Cerebellar nuclear complex (tissue), 1 donor: ENCODE measurements around the gene XXYLT1.

Experiments
- DNase-seq, 2 experiments: peaks; one replicate each; lab custom pipeline; 2025; lab: John Stamatoyannopoulos, UW

The XXYLT1 gene

DNA sequence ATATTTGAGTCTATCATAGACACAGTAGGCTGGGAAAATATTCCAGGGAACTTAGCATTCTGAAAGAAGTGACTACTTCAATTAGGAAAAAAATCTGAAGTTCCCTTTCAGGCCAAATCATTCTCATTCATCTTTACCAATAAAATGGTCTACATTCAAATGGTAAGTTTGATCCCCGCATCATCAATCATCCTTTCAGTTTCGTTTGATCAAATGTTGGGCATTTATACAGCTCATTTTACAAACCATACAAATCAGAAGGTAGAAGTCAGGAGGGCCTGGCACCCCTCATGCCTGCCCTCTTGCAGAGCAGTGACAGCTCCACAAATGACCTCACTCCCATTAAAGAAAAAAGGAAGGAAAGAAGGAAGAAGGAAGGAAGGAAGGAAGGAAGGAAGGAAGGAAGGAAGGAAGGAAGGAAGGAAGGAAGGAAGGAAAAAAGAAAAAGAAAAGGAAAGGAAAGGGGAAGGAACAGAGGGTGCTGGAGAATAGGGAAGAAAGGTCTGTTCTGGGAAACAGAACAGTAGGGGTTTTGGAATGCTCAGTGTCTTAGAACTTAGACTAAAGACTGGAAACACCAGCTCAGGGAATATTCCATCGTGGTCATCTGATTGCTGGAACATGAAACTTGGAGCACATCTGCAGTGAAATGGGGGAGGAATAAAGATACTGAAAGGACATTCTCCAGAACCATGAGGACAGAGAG, 86.1 kb downstream of the XXYLT1 start:
- no peak for DNase-seq

GRCh38 chr3:195183071-195183776, 87.7 kb downstream of the XXYLT1 start:
- DNase-seq: no peak

DNA sequence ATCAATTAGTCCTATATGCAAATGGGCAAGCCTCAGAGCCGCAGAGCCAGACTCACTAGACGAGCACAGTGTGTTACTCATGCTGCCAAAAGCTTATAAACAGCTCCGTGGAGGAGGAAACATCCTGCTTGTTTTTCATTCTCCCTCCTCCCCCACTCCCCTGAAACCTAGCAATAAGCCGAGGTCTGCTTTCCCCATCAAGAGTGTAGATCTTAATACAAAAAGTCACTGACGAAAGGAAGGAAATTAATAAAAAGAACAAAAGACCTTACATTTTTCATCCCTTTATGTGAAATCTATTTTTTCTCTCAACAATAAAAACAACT, 88.5 kb downstream of the XXYLT1 start:
- DNase-seq: no peak

DNA sequence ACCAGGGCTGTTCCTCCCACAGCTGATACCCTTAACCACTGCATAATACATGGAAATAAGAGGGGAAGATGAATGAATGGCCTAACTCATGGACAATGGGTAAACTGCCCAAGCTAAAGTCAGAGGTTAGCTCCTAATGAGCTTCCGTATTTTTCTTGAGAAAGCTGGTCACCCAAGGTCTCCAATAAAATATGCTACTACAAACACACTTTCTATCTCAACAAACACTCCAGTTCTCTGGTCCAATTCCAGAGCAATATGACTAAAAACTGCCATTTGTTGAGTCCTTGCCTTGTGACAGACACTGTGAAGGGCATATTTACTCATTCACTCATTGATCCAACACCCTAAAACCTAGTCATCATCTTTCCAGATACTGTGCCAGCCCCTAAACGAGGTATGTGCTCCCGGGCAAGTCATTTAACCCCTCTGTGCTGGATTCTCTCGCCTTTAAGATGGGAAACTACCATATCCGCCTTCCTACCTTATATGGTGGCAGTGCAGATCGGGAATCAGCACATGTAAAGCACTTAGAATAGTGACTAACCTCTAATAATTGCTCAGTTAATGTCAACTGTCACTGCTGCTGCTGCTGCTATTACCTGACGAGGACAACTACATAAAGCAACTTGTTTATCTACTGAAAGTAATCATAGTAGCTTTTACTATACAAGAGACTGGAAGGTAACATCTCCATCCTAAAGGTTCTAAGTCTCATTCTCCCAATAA, 89.1 kb downstream of the XXYLT1 start:
- no peak for DNase-seq

- no peak for DNase-seq
These were observed 89.9 kb downstream of the XXYLT1 start for GRCh38 chr3:195181113-195181498.

DNA sequence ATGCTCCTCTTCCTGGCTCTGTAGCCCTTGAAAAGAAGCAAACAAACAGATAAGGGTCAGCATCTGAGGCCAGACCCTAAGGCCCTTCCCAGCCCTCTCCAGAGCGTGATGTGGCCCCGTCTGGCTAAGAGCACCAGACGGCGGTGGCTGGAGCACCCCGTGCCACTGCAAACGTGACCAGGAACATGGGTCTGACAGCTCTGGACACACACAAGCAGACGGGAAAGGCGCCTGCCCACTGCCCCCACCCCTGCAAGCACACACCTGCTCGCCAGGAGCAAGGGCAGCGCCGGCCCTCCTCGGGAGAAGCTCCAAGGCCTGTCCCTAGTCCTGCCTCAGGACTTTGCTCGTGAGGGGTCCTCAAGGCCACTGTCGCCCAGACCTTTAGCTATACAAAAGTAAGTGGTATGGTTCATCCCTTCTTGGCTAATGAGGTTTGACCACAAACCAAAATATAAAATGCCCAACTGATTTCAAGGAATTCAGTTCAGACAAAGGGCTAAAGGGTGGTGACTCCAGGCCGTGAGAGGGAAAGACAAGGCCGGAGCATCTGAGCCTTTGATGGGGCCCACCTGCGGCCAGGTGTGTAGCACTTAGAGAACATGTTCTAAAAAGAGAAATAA, 90.4 kb downstream of the XXYLT1 start:
- DNase-seq: no peak

DNA sequence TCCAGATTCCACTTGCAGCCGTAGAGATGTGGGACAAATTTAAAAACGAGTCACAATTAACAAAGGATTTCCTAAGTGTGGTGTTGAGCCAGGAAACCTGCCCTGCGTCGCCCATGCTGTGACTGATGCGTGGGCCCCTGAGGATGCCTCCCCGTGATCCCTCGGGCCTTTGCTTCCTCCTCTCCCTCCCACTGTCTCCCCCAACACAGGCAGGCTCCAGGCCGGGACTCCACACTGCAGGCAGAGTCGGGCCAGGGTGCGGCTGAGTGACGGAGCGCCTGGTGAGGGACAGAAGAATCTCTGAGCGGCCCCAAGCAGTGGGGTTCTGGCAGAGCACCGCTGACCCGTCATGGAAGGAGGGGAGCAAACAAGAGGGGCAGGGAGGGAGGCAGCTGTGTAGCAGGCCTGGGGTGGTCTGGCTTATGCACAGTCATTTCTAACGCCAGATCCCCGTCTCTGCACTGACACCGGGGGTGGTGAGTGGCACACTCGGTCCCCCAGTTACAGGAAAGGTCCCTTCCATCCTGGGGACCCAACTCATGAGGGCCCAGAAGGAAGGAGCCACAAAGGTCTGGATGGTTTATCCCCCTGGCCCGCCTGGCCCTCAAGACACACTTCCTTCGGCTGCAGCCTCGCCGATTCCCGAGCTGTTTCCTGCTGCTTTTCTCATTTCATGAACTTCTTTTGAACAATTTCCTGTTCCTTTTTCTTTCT, 91.0 kb downstream of the XXYLT1 start:
- no peak for DNase-seq

DNA sequence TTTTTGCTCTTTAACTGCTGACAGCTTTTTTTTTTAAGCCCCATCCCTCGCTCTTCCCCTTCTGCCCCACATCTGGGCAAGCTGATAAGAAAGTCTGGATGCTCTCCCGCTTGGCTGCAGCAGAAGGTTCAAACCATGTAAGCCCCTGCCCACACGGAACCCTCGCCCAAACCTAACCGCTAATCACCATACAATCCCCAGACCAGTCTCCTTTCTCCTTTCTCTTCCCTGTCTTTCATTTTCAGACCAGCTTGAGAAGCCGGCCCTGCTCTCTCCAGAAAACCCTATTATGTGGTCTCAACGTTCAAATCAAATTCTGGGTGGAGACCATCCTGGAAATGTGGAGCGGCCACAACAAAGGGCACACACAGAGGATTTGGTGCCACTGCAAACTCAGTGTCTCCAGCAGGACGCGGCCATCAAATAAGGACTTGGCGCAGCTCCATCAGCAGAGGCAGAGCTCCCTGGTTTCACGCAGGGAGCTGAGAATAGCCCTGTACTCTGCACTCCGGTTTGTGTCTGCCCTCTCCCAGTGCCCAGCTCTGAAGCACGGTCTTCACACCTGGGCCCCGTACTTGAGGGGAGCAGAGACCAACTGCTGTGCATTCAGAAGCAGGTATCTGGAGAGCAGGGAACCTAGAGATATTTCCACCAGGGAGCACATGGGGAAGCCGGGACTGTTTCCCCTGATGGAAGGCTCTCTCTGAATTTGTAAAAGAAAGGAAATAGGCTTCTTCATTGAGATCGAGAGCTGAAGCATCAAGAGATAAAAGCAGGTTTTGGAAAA, 92.6 kb downstream of the XXYLT1 start:
- DNase-seq: no peak

GRCh38 chr3:195177422-195178123, 93.4 kb downstream of the XXYLT1 start:
- no peak for DNase-seq

GRCh38 chr3:195176776-195177175, 94.2 kb downstream of the XXYLT1 start:
- DNase-seq: no peak

- no peak for DNase-seq
These were observed 95.3 kb downstream of the XXYLT1 start for GRCh38 chr3:195175476-195176337.

DNA sequence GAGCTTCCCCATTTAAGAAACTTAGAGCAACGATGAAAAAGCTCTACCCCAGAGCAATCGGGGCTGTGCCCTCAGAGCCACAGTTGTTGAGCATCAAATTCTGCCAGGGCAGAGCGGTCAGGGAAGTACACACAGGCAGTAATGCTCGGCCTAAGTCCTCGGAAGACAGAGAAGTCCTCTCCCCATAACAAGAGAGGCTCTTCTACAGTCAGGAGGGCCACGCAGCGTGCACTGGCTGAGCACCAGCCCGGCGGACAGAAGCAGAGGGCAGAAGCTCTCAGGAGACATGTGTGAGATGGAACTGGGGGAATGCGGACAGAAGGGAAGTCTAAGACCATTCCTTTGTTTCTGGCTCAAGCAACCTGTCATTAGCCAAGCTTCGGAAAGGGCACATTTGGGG, 95.9 kb downstream of the XXYLT1 start:
- no peak for DNase-seq

GRCh38 chr3:195173657-195174056, 97.3 kb downstream of the XXYLT1 start:
- DNase-seq: no peak

- no peak for DNase-seq
These were observed 98.1 kb downstream of the XXYLT1 start for GRCh38 chr3:195172896-195173295.

DNA sequence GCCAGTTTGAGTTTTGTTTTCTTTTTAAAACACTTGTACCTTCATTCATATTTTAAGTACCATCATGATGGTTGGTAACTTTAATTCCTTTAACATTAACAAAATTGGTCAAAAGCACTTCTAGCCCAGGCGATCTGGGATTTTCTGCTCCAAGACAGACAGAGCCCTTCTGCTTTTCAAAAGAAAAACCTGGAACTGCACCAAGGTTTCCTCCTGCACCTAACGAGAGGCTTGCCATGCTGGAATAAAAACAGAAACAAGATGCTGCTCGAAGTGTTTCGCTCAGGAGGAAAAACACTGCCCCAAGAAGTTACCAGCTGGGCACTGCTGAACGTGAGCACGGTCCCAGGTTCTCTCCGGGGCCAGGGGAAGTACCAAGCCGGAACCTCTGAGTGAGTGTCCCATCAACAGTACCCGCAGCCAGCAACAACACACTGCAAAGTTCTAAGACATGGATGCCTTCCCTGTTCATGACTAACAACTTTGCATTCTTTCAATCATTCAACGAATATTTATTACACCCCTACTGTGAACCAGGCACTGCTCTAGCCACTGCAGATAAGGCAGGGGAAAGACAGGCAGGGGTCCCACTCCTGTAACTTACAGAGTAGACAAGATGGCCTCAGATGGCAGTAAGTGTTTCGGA, 98.8 kb downstream of the XXYLT1 start:
- DNase-seq: no peak

- DNase-seq: no peak
These were observed 99.7 kb downstream of the XXYLT1 start for GRCh38 chr3:195171093-195171873.

- DNase-seq: no peak
These were observed 100.5 kb downstream of the XXYLT1 start for GRCh38 chr3:195170496-195170895.

- no peak for DNase-seq
These were observed 101.8 kb downstream of the XXYLT1 start for GRCh38 chr3:195169011-195169649.
